ENCODE measurements around the gene CLNK. TPM values are rescaled to one million over a fixed set of nuclear protein-coding genes. Genes with fewer than 3 reads are reported as not detected.

CLNK gene
- polyA plus RNA-seq, 1 of the 3 experiments (the other 2 are of a cell fraction) = not detected

GRCh38 chr4:10731162-10731561, 46.6 kb upstream of the CLNK start:
- Histone ChIP-seq H3K36me3 (replicated peaks in 1 of 2; ENCODE audit: control insufficient read depth in 1 of 2, insufficient read depth in 2 of 2, low read length in 1 of 2) (no peaks in the 10 kb centered on the region), H3K9ac (no peak overlapping the region), H3F3A (replicated peaks; ENCODE audit: insufficient read depth) (no peaks in the 10 kb centered on the region), H3K4me2 (no peak overlapping the region), H3K9me2 (no peaks in the 10 kb centered on the region), H3K4me1 (ENCODE audit: control insufficient read depth in 1 of 2, insufficient read depth in 2 of 2, low read depth in 1 of 2, low read length in 1 of 2) (no peaks in the 10 kb centered on the region), H4K20me1 (ENCODE audit: insufficient read depth) (no peaks in the 10 kb centered on the region), H3K27me3 (ENCODE audit: insufficient read depth) (no peaks in the 10 kb centered on the region), H3K4me3 (ENCODE audit: low read depth in 2 of 2, low read length in 1 of 2) (no peak overlapping the region), H3K79me2 (ENCODE audit: insufficient read depth) (no peaks in the 10 kb centered on the region), H3K9me3 (no peaks in the 10 kb centered on the region), H2AFZ (ENCODE audit: low read depth) (no peak overlapping the region), H3K27ac (ENCODE audit: low read depth in 2 of 2, low read length in 1 of 2) (no peak overlapping the region)
- DNase-seq = no peak
- TF ChIP-seq TCF12 (IDR thresholded peaks at IDR 0.05) (no peak), REST (IDR thresholded peaks at IDR 0.05; ENCODE audit: low read depth, low read length) (no peak), MAX (IDR thresholded peaks at IDR 0.05; ENCODE audit: low read depth) (no peak), EP300 (IDR thresholded peaks at IDR 0.05; ENCODE audit: borderline replicate concordance in 1 of 2, low read depth in 1 of 2, low read length in 1 of 2) (no peak), RFX5 (IDR thresholded peaks at IDR 0.05; ENCODE audit: low read length) (no peak), MXI1 (IDR thresholded peaks at IDR 0.05; ENCODE audit: low read depth, low read length) (no peak), EZH2phosphoT487 (IDR thresholded peaks at IDR 0.05; ENCODE audit: borderline replicate concordance, low read depth) (no peak), ZBTB33 (IDR thresholded peaks at IDR 0.05; ENCODE audit: borderline replicate concordance, low read depth) (no peak), CHD2 (IDR thresholded peaks at IDR 0.05; ENCODE audit: low read length, partially characterized antibody) (no peak), USF2 (IDR thresholded peaks at IDR 0.05; ENCODE audit: borderline replicate concordance, low read depth, low read length) (no peak)
- 3% methylated on average over 4 of the region's 4 CpGs for WGBS (ENCODE audit: low lambda C conversion rate)
- POLR2A ChIA-PET = no interaction called here
- CTCF ChIA-PET = no interaction called here

GRCh38 chr4:10730590-10730989, 46.0 kb upstream of the CLNK start:
- Histone ChIP-seq H3K9me3 (no peaks in the 10 kb centered on the region), H3F3A (replicated peaks; ENCODE audit: insufficient read depth) (no peaks in the 10 kb centered on the region), H3K79me2 (ENCODE audit: insufficient read depth) (no peaks in the 10 kb centered on the region), H3K36me3 (replicated peaks in 1 of 2; ENCODE audit: control insufficient read depth in 1 of 2, insufficient read depth in 2 of 2, low read length in 1 of 2) (no peaks in the 10 kb centered on the region), H3K9me2 (no peaks in the 10 kb centered on the region), H2AFZ (ENCODE audit: low read depth) (no peak overlapping the region), H3K27me3 (ENCODE audit: insufficient read depth) (no peaks in the 10 kb centered on the region), H4K20me1 (ENCODE audit: insufficient read depth) (no peaks in the 10 kb centered on the region), H3K9ac (no peak overlapping the region), H3K4me2 (no peak overlapping the region), H3K4me3 (ENCODE audit: low read depth in 2 of 2, low read length in 1 of 2) (no peak overlapping the region), H3K27ac (ENCODE audit: low read depth in 2 of 2, low read length in 1 of 2) (no peak overlapping the region), H3K4me1 (ENCODE audit: control insufficient read depth in 1 of 2, insufficient read depth in 2 of 2, low read depth in 1 of 2, low read length in 1 of 2) (no peaks in the 10 kb centered on the region)
- DNase-seq = no peak
- CTCF ChIA-PET = no interaction called here
- WGBS (ENCODE audit: low lambda C conversion rate) = 4% methylated on average over 7 of the region's 7 CpGs
- POLR2A ChIA-PET = no interaction called here
- TF ChIP-seq FOXM1 (IDR thresholded peaks at IDR 0.05; ENCODE audit: low read depth) (no peak), IRF3 (IDR thresholded peaks at IDR 0.05; ENCODE audit: low read depth, low read length) (no peak), ZBTB33 (IDR thresholded peaks at IDR 0.05; ENCODE audit: borderline replicate concordance, low read depth) (no peak), YY1 (IDR thresholded peaks at IDR 0.05; ENCODE audit: low read depth) (no peak), FOSL2 (IDR thresholded peaks at IDR 0.05; ENCODE audit: borderline replicate concordance, low read depth) (no peak), NRF1 (IDR thresholded peaks at IDR 0.05; ENCODE audit: low read depth, low read length) (no peak), GATA2 (CRISPR knock-in tag; IDR thresholded peaks at IDR 0.05) (no peak), USF1 (IDR thresholded peaks at IDR 0.05; ENCODE audit: borderline replicate concordance, low read depth) (no peak)
